ENCODE data around the gene MEGF10. TPM values are rescaled to one million over a fixed set of nuclear protein-coding genes. Genes with fewer than 3 reads are reported as not detected.

The MEGF10 gene
- total and polyA plus RNA-seq, 10 of the 15 experiments (the other 5 are each of a cell fraction or from before 2014, with no cell fraction given): 0.03 to 0.21 (median 0.05) TPM; not detected in 5

DNA sequence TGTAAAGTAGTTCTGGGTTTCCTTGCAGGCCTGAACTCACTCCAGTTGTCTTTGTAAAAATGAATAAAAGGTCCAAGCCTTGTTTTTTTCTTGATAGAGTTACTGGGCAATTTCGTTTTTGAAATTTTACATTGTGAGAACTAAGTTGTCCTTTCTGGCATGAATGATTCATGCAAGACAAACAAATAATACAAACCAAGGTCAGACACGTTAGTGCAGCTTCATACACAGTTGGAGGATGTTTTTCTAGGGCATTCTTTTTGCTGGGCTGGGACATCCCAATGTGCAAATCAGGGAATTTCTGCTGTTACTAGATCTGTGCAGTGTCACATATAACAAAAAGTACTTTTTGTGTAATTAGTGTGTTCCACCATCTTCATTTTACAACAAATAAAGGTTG lies 96.0 kb downstream of the MEGF10 start:
- FAIRE-seq: no peak
- ATAC-seq: no peak
- Histone ChIP-seq H4K20me1 (ENCODE audit: control insufficient read depth, insufficient read depth) (no peaks in the 10 kb centered on the region), H3K27ac (ENCODE audit: control insufficient read depth, insufficient read depth) (no peak overlapping the region), H3K4me2 (ENCODE audit: control insufficient read depth, insufficient read depth) (no peak overlapping the region), H3K79me2 (ENCODE audit: control insufficient read depth, insufficient read depth, low read length) (no peaks in the 10 kb centered on the region), H3K9ac (ENCODE audit: control insufficient read depth, insufficient read depth, low read length) (no peak overlapping the region), H2AFZ (ENCODE audit: control insufficient read depth, low read depth, low read length) (no peak overlapping the region), H3K36me3 (ENCODE audit: control insufficient read depth in 2 of 2, insufficient read depth in 2 of 2, low read length in 1 of 2) (no peaks in the 10 kb centered on the region), H3K9me3 (replicated peaks; ENCODE audit: control insufficient read depth, insufficient read depth, low read length) (no peaks in the 10 kb centered on the region), H3K27me3 (replicated peaks in 1 of 2; ENCODE audit: control insufficient read depth in 2 of 2, insufficient read depth in 2 of 2, low read length in 1 of 2) (no peaks in the 10 kb centered on the region), H3K4me1 (ENCODE audit: control insufficient read depth, insufficient read depth, low read length) (no peaks in the 10 kb centered on the region), H3K4me3 (no peak overlapping the region)
- ChIA-PET RAD21 (ENCODE audit: unreplicated experiment) (no interaction called here), POLR2A (no interaction called here), SMC1A (ENCODE audit: uncharacterized antibody, unreplicated experiment) (no interaction called here), CTCF (no interaction called here)
- DNase-seq (ENCODE audit: low read depth, low spot score): no peak
- intact Hi-C loops (cut with micrococcal nuclease; ENCODE audit: unreplicated experiment): no loop called here
- no TSS peak for BruUV-seq (replicated peaks)
- WGBS (ENCODE audit: insufficient coverage, insufficient replicate concordance, low lambda C conversion rate, missing lambda C conversion rate): 13% methylated on average over 2 of the region's 2 CpGs
- in situ Hi-C loops (cut with MboI): no loop called here
- no peak for TF ChIP-seq ZNF687 (IDR thresholded peaks at IDR 0.05)
- no peak for TF ChIP-seq NFYA (IDR thresholded peaks at IDR 0.05; ENCODE audit: borderline replicate concordance, low read depth, low read length)
- TF ChIP-seq, protein P1, sequence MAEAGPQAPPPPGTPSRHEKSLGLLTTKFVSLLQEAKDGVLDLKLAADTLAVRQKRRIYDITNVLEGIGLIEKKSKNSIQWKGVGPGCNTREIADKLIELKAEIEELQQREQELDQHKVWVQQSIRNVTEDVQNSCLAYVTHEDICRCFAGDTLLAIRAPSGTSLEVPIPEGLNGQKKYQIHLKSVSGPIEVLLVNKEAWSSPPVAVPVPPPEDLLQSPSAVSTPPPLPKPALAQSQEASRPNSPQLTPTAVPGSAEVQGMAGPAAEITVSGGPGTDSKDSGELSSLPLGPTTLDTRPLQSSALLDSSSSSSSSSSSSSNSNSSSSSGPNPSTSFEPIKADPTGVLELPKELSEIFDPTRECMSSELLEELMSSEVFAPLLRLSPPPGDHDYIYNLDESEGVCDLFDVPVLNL (IDR thresholded peaks at IDR 0.05; ENCODE audit: low read depth, low read length): no peak
- no peak for TF ChIP-seq KAT2A (conservative IDR thresholded peaks at IDR 0.05; ENCODE audit: control insufficient read depth, low read depth, low read length)
- no peak for TF ChIP-seq FOXK2 (IDR thresholded peaks at IDR 0.05)
- TF ChIP-seq, protein P2, sequence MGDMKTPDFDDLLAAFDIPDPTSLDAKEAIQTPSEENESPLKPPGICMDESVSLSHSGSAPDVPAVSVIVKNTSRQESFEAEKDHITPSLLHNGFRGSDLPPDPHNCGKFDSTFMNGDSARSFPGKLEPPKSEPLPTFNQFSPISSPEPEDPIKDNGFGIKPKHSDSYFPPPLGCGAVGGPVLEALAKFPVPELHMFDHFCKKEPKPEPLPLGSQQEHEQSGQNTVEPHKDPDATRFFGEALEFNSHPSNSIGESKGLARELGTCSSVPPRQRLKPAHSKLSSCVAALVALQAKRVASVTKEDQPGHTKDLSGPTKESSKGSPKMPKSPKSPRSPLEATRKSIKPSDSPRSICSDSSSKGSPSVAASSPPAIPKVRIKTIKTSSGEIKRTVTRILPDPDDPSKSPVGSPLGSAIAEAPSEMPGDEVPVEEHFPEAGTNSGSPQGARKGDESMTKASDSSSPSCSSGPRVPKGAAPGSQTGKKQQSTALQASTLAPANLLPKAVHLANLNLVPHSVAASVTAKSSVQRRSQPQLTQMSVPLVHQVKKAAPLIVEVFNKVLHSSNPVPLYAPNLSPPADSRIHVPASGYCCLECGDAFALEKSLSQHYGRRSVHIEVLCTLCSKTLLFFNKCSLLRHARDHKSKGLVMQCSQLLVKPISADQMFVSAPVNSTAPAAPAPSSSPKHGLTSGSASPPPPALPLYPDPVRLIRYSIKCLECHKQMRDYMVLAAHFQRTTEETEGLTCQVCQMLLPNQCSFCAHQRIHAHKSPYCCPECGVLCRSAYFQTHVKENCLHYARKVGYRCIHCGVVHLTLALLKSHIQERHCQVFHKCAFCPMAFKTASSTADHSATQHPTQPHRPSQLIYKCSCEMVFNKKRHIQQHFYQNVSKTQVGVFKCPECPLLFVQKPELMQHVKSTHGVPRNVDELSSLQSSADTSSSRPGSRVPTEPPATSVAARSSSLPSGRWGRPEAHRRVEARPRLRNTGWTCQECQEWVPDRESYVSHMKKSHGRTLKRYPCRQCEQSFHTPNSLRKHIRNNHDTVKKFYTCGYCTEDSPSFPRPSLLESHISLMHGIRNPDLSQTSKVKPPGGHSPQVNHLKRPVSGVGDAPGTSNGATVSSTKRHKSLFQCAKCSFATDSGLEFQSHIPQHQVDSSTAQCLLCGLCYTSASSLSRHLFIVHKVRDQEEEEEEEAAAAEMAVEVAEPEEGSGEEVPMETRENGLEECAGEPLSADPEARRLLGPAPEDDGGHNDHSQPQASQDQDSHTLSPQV (IDR thresholded peaks at IDR 0.05): no peak
- no peak for TF ChIP-seq DPF2 (IDR thresholded peaks at IDR 0.05)
- no peak for TF ChIP-seq GABPA (IDR thresholded peaks at IDR 0.05; ENCODE audit: low read depth)
- no peak for TF ChIP-seq ATF3 (IDR thresholded peaks at IDR 0.05; ENCODE audit: borderline replicate concordance, extremely low read depth, low read depth, low read length)
- TF ChIP-seq EED (IDR thresholded peaks at IDR 0.05; ENCODE audit: low read depth): no peak
- no peak for TF ChIP-seq TARDBP (IDR thresholded peaks at IDR 0.05; ENCODE audit: borderline replicate concordance)
- no peak for TF ChIP-seq SP1 (IDR thresholded peaks at IDR 0.05; ENCODE audit: low read depth, low read length)
- TF ChIP-seq RELA (IDR thresholded peaks at IDR 0.05; ENCODE audit: borderline replicate concordance, partially characterized antibody): no peak
- TF ChIP-seq POLR2AphosphoS5 (IDR thresholded peaks at IDR 0.05; ENCODE audit: low read length): no peak
- no peak for TF ChIP-seq ESRRA (IDR thresholded peaks at IDR 0.05; ENCODE audit: low read length)
- TF ChIP-seq NBN (IDR thresholded peaks at IDR 0.05): no peak
